Activated T-cell treated with anti-CD3 and anti-CD28 coated beads for 4 hours (primary cell): ENCODE results near the gene RXFP3.
A peak's percentile ranks its signal among the peaks of the same experiment; 100 is the strongest.
"Not testable (repeated sequence)": the region's sequence is repeated elsewhere in the genome, so short reads cannot be mapped to it uniquely, and the experiment has no call there.

Source experiments
- DNase-seq: peaks from one replicate; pipeline ENCODE4 v3.0.0-alpha.2; 2020

The RXFP3 gene

GRCh38 chr5:33936381-33937016, at the start of gene RXFP3:
TSS of gene RXFP3 (plus strand) at chr5:33936386. CDS start at chr5:33936741, 355 bp downstream.
- DNase-seq: no peak

- no peak for DNase-seq
These were observed 48.9 kb upstream of the RXFP3 start for GRCh38 chr5:33887268-33887667.

GRCh38 chr5:33888587-33888986, 47.6 kb upstream of the RXFP3 start:
- DNase-seq: no peak

GRCh38 chr5:33890131-33891032, 45.8 kb upstream of the RXFP3 start:
- DNase-seq: no peak

GRCh38 chr5:33891446-33891787, 44.8 kb upstream of the RXFP3 start:
- DNase-seq: no peak

- no peak for DNase-seq
These were observed 44.2 kb upstream of the RXFP3 start, which contains the start of gene ADAMTS12 for GRCh38 chr5:33891788-33892619. TSS of gene ADAMTS12 (minus strand) at chr5:33891990. CDS start at chr5:33891856, 134 bp downstream.

- no peak for DNase-seq
These were observed 43.5 kb upstream of the RXFP3 start for GRCh38 chr5:33892620-33893137.

- no peak for DNase-seq
These were observed 41.6 kb upstream of the RXFP3 start for GRCh38 chr5:33894566-33894965.

GRCh38 chr5:33901156-33901555, 35.0 kb upstream of the RXFP3 start:
- DNase-seq: no peak

GRCh38 chr5:33903118-33903517, 33.1 kb upstream of the RXFP3 start:
- no peak for DNase-seq

- no peak for DNase-seq
These were observed 30.8 kb upstream of the RXFP3 start for GRCh38 chr5:33905381-33905780.

- DNase-seq: not testable (repeated sequence)
These were observed 29.9 kb upstream of the RXFP3 start for GRCh38 chr5:33906248-33906647.

- DNase-seq: not testable (repeated sequence)
These were observed 21.3 kb upstream of the RXFP3 start for GRCh38 chr5:33914844-33915243.

- DNase-seq: no peak
These were observed 15.2 kb upstream of the RXFP3 start for GRCh38 chr5:33921002-33921401.

GRCh38 chr5:33925278-33925677, 10.9 kb upstream of the RXFP3 start:
- no peak for DNase-seq

- no peak for DNase-seq
These were observed 8.5 kb upstream of the RXFP3 start for GRCh38 chr5:33927685-33928084.

GRCh38 chr5:33928283-33928682, 7.9 kb upstream of the RXFP3 start:
- no peak for DNase-seq

GRCh38 chr5:33929925-33930690, 6.1 kb upstream of the RXFP3 start:
- no peak for DNase-seq

- DNase-seq: no peak
These were observed 5.0 kb upstream of the RXFP3 start for GRCh38 chr5:33931136-33931535.

- no peak for DNase-seq
These were observed 2.4 kb upstream of the RXFP3 start for GRCh38 chr5:33933723-33934169.

GRCh38 chr5:33934176-33934575, 2.0 kb upstream of the RXFP3 start:
- no peak for DNase-seq

GRCh38 chr5:33936004-33936380, 194 bp upstream of the RXFP3 start:
- peak; percentile 0 for DNase-seq
